Measurements from ENCODE around the gene ABCB11. TPM values are rescaled to one million over a fixed set of nuclear protein-coding genes. Genes with fewer than 3 reads are reported as not detected.

Gene ABCB11
- total and polyA plus RNA-seq, 2 donors (not counting 1 experiment from before 2014, with no cell fraction given): not detected

- ChIA-PET CTCF (no interaction called here), POLR2A (no interaction called here)
- no peak overlapping the region for H3K4me3 ChIP-seq (ENCODE audit: control extremely low read depth in 1 of 5, extremely low read depth in 1 of 5, insufficient read depth in 1 of 5, low read depth in 2 of 5, low read length in 4 of 5)
- no peaks in the 10 kb centered on the region for H3K27me3 ChIP-seq (replicated peaks in 1 of 4; ENCODE audit: control extremely low read depth in 1 of 4, control insufficient read depth in 3 of 4, insufficient read depth in 4 of 4, low read length in 3 of 4)
- H3K4me1 Mint-ChIP-seq: no peaks in the 10 kb centered on the region
- no peaks in the 10 kb centered on the region for H3K79me2 ChIP-seq (ENCODE audit: control insufficient read depth, insufficient read depth, low read length)
- no peak overlapping the region for H3K27ac ChIP-seq (ENCODE audit: low read length in 2 of 2)
- H3K9me3 ChIP-seq (ENCODE audit: control extremely low read depth in 1 of 3, control insufficient read depth in 2 of 3, insufficient read depth in 1 of 3, low read length in 2 of 3): no peaks in the 10 kb centered on the region
- H3K4me1 ChIP-seq (ENCODE audit: control insufficient read depth in 2 of 2, insufficient read depth in 2 of 2, low read length in 2 of 2): no peaks in the 10 kb centered on the region
- no peak overlapping the region for H3K4me2 ChIP-seq (replicated peaks; ENCODE audit: low read depth, low read length, poor library complexity, severe bottlenecking)
- no peak for DNase-seq
- intact Hi-C loops (cut with micrococcal nuclease): no loop called here
- TF ChIP-seq EZH2 (IDR thresholded peaks at IDR 0.05; ENCODE audit: borderline replicate concordance, insufficient read depth, low read depth, low read length, poor library complexity, severe bottlenecking) (no peak), CTCF (IDR thresholded peaks at IDR 0.05) (no peak)
- H3K27ac Mint-ChIP-seq: no peak overlapping the region
- no peaks in the 10 kb centered on the region for H4K20me1 ChIP-seq (ENCODE audit: control insufficient read depth, insufficient read depth, low read length, poor library complexity, severe bottlenecking)
- H2AFZ ChIP-seq (ENCODE audit: insufficient read depth, low read depth, low read length, poor library complexity, severe bottlenecking): no peak overlapping the region
- no peak overlapping the region for H3K4me3 Mint-ChIP-seq
- H3K27me3 Mint-ChIP-seq: peaks cover 5% of the 10 kb centered on the region
- ATAC-seq (ENCODE audit: low read depth): no peak
- H3K9ac ChIP-seq (ENCODE audit: low read length): no peak overlapping the region
- H3K36me3 ChIP-seq (replicated peaks in 1 of 2; ENCODE audit: control extremely low read depth in 1 of 2, control insufficient read depth in 1 of 2, extremely low read depth in 1 of 2, insufficient read depth in 2 of 2, low read length in 1 of 2): no peaks in the 10 kb centered on the region
- H3K9me3 Mint-ChIP-seq (ENCODE audit: insufficient read depth): peaks cover 6% of the 10 kb centered on the region
Measured at GRCh38 chr2:168954256-168954655, 76.9 kb downstream of the ABCB11 start.

DNA sequence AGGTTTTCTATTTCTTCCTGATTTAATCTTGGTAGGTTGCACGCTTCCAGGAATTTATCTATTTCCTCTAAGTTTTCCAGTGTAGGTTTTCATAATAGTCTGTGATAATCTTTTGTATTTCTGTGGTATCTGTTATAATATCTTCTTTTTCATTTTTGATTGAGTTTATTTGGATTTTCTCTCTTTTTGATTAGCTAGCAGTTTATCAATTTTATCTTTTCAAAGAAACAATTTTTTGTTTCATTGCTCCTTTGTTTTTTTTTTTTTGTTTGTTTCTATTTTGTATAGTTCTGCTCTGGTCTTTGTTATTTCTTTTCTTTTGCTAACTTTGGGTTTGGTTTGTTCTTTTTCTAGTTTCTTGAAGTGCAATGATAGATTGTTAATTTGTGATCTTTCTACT, 78.7 kb downstream of the ABCB11 start:
- Histone ChIP-seq H3K27me3 (replicated peaks in 1 of 4; ENCODE audit: control extremely low read depth in 1 of 4, control insufficient read depth in 3 of 4, insufficient read depth in 4 of 4, low read length in 3 of 4) (no peaks in the 10 kb centered on the region), H3K9me3 (ENCODE audit: control extremely low read depth in 1 of 3, control insufficient read depth in 2 of 3, insufficient read depth in 1 of 3, low read length in 2 of 3) (no peaks in the 10 kb centered on the region), H4K20me1 (ENCODE audit: control insufficient read depth, insufficient read depth, low read length, poor library complexity, severe bottlenecking) (no peaks in the 10 kb centered on the region), H3K4me1 (ENCODE audit: control insufficient read depth in 2 of 2, insufficient read depth in 2 of 2, low read length in 2 of 2) (no peaks in the 10 kb centered on the region), H3K9ac (ENCODE audit: low read length) (no peak overlapping the region), H3K4me2 (replicated peaks; ENCODE audit: low read depth, low read length, poor library complexity, severe bottlenecking) (no peak overlapping the region), H3K27ac (ENCODE audit: low read length in 2 of 2) (no peak overlapping the region), H3K36me3 (replicated peaks in 1 of 2; ENCODE audit: control extremely low read depth in 1 of 2, control insufficient read depth in 1 of 2, extremely low read depth in 1 of 2, insufficient read depth in 2 of 2, low read length in 1 of 2) (no peaks in the 10 kb centered on the region), H2AFZ (ENCODE audit: insufficient read depth, low read depth, low read length, poor library complexity, severe bottlenecking) (no peak overlapping the region), H3K4me3 (ENCODE audit: control extremely low read depth in 1 of 5, extremely low read depth in 1 of 5, insufficient read depth in 1 of 5, low read depth in 2 of 5, low read length in 4 of 5) (no peak overlapping the region), H3K79me2 (ENCODE audit: control insufficient read depth, insufficient read depth, low read length) (no peaks in the 10 kb centered on the region)
- Mint-ChIP-seq H3K27ac (no peak overlapping the region), H3K27me3 (peaks cover 5% of the 10 kb centered on the region), H3K4me1 (no peaks in the 10 kb centered on the region), H3K4me3 (no peak overlapping the region), H3K9me3 (ENCODE audit: insufficient read depth) (peaks cover 6% of the 10 kb centered on the region)
- ChIA-PET POLR2A (no interaction called here), CTCF (no interaction called here)
- WGBS (ENCODE audit: insufficient coverage): no CpG with 5 or more reads among the region's 1 CpG
- intact Hi-C loops (cut with micrococcal nuclease): no loop called here
- ATAC-seq (ENCODE audit: low read depth) (no peak), DNase-seq (no peak)
- TF ChIP-seq CTCF (IDR thresholded peaks at IDR 0.05) (no peak), EZH2 (IDR thresholded peaks at IDR 0.05; ENCODE audit: borderline replicate concordance, insufficient read depth, low read depth, low read length, poor library complexity, severe bottlenecking) (no peak)
